C4-2B (cell line): ENCODE results near the gene SNAP47.

Experiments
- CTCF ChIP-seq: fragments of 450-650 bp; conservative IDR thresholded peaks from 2 replicates; pipeline ENCODE4 v1.5.1; 2017; ENCODE audit warnings: mild to moderate bottlenecking
- ZFX ChIP-seq: fragments of 450-650 bp; IDR thresholded peaks from 2 replicates; pipeline ENCODE4 v1.6.1; 2017

- TF ChIP-seq CTCF: no peak
- no peak for TF ChIP-seq ZFX
These were observed 39.8 kb downstream of the SNAP47 start for GRCh38 chr1:227774821-227775661.
